Hypothalamus (tissue), 51 donors: ENCODE measurements around the gene ADPRHL1.
"Not testable (repeated sequence)": the region's sequence is repeated elsewhere in the genome, so short reads cannot be mapped to it uniquely, and the experiment has no call there.

Source experiments
- DNase-seq, 51 donors: peaks; one replicate each; lab custom pipeline; 2025; lab: John Stamatoyannopoulos, UW

Gene ADPRHL1

DNA sequence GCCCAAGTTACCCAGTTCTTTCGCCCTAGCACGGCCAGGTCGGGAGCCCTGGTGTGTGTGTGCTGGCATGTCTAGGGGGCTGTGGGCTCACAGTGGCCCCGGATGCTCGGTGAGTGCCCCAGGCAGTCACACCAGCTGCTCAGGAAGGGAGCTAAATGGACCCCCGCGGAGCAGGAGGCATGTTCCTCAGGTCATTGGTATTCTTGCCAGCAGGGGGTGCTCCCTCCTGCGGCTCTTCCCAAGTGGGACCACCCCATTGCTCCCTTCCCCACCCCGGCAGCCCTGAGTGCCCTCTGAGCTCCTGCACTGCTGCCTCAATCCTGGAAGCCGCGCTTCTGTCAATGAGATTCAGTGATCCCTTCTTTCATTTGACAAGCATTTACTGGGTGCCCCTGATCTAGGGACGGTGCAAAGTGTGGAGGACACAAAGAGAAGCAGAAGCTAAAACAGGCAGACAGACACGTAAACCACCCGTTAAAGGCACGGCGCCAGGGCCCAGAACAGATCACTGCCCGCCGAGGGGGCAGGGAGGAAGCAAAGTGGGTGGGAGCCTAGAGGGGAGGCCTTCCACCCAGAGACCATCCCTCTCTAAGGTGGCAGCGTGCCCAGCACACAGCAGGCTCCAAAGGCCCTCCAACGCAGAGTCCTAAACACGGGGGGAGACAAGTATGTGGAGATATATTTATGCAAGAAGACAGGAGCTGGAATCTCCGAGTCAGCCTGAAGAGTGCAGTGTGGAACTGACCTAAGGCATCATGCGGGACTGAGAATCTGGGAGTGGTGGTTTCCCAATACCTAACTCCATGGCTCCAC lies 5.2 kb upstream of the ADPRHL1 start:
- no peak for DNase-seq

DNA sequence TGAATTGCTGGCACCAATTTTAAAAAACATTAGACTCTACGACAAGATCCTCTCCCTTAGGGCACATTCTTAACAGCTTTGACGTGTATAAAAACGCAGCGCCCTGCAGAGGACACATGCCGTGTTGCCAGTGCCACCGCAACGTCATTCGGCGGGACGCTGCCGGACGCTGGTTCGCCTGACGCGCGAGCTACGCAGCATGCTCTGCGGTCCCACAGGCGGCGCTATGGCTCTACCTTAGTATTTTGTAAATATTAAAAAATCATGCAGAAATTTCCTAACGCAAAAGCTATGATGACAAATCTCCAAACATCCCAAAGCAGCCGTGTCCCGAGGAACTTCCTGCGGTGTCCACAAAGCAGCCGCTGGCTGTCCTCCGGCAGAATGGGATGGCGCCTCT lies 4.2 kb upstream of the ADPRHL1 start:
- no peak for DNase-seq

DNA sequence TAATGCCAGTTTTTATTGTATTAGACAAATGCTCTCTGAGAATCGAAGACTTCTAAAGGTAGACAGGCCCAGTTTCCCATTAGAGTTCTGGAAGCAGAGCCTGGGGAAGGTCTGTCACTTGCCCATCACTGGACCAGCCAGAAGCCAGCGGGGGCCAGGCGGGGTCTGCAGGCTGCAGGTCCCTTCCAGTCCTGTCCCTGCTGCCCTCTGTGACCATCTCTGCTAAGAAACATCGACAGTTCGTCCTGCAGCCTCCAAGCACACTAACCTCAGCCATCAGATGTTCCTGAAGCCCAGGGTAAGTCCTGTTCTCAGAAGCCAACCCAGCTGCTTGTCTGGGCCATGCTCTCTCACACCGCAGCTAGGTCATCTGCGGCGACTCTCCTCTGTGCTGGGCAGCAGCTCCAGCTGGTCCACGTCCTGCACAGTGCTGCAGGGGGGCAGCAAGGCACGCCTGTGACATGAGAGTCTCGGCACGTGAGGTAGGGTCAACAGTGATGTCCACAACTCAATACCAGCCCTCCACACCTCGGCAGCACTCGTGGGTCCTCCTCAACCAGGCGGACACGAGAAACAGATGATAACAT lies 2.9 kb upstream of the ADPRHL1 start:
- DNase-seq, result no peak

DNA sequence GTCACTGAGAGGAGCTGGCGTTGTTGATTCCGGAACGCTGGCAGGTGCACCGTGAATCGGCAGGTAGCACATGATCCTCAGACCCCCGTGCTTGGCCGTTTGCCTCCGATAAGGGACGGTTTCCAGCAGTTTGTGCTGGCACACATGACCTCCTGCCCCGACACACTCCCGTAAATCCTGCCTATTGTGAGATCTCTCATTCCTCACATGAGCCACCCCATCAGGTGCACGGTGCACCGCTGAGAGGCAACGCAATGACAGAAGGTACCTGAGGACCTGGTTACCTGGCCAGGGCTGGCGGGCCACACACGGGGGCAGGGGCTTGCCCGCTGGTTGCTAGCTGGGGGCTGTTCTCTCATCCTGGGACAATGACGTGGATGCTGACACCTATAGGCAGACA lies 2.1 kb upstream of the ADPRHL1 start:
- no peak for DNase-seq

DNA sequence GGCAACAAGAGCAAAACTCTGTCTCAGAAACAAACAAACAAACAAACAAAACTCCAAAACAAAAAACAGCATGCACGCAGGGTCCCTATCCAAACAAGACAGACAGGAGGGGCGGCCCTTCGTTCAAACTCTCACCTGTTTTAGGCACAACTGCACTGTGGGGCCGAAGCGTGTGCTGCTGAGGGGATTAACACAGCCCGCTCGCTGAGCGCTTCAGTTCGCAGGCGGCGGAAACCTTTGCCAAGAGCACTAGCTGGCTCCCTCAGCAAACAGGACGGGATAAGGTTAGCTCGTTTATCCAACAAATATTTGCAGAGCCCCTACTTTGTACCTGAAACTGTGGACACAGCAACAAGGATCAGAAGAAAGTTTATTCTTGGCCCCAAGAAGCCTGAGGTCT lies 1.6 kb upstream of the ADPRHL1 start:
- DNase-seq, result no peak

DNA sequence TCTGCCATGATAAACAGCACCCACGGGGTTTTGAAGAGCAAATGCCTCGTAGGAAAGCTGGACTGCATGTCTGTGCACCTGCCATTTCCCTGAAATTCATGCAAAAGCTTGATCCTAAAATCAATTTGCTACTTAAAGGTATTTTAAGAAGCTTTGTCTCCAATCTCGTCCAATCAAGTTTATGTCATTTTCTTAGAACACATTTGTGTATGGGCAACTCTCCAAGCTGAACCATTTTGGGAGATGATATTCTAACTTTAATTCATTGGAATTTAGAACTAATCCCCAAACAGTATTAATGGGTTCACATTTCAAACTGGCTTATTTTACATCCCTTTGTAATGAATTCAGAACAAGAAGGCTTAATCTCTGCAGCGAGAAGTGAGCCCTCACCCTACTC lies 822 bp downstream of the ADPRHL1 start:
- no peak for DNase-seq

DNA sequence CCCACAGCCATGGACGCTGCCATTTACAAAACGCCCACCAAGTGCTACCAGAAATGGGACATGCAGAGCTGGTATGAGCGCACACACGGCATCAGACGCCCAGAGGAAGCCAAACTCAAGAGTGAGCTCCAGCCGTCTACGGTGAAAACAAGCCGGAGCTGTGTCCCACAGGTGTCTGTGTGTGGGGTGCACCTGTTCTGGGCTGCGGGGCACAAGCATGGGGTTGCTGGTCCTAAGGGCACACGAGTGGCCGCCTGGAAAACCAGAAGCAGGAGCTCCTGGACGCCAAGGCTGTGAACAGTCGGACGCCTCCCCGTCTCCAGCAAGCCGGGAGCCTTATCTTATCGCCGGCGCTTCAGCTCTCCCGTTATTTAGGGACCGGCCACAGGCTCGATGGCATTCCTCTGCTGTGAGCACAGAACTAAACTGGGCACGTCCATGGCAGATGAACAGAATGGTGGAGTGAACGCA lies 1.3 kb downstream of the ADPRHL1 start:
- DNase-seq, result no peak

DNA sequence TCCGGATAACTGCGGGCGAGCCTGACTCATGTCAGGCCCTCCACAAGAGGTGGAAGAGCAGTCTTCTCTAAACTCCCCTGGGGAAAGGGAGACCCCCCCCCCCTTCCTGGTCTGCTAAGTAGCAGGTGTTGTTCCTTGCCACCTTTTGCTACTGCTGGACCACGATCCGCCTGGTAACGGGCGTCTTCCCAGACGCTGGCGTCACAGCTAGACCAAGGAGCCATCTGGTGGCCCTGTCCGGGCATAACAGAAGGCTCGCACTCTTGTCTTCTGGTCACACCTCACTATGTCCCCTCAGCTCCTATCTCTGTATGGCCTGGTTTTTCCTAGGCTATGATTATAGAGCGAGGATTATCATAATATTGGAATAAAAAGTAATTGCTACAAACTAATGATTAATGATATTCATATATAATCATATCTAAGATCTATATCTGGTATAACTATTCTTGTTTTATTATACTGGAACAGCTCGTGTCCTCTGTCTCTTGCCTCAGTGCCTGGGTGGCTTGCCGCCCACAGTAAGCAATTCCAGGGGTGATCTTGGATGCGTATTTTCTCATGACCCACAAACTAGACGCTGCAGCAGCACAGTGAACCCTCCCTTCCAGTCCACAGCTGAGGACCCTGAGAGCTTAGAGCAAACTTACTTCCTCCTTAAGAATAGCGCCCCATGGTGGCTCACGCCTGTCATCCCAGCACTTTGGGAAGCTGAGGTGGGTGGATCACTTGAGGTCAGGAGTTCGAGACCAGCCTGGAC lies 2.2 kb downstream of the ADPRHL1 start:
- peak in 25 of 51 donors; percentile 4 to 69 (median 28) for DNase-seq

DNA sequence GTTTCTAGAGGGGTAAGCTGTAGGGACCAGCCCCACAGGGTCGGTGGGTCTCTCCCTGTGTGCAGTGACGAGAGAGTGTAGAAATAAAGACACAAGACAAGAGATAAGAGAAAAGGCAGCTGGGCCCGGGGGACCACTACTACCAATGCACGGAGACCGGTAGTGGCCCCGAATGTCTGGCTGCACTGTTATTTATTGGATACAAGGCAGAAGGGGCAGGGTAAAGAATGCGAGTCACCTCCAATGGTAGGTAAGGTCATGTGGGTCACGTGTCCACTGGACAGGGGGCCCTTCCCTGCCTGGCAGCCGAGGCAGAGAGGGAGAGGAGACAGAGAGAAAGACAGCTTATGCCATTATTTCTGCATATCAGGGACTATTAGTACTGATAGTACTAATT lies 2.9 kb downstream of the ADPRHL1 start:
- DNase-seq, result not testable (repeated sequence)

DNA sequence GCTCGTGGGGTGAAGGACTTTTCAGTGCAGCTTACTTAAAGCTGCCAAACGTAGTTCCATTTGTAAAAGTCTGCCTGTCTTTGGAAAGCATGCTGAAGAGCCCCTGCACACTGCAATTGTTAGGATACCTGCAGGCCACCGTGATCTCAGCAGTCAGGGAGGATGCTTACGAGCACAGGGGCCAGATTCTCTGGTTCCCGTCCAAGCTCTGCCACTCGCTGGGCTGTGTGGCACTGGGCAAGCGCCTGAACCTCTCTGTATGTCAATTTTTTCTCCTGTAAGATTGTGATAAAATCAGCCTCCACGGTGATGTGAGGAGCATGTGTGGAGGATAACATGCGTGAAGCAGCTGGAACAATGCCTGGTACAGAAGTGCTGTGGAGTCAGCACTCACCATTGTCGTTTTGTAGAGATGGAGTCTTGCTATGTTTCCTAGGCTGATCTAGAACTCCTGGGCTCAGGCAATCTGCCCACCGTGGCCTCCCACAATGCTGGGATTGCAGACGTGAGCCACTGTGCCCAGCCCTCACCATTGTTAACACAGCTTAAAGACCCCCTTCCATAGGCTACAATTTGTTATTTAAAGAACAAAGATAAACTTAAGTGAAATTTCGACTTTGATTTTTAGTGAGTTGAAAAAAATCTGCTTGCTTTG lies 3.5 kb downstream of the ADPRHL1 start:
- DNase-seq, result no peak

DNA sequence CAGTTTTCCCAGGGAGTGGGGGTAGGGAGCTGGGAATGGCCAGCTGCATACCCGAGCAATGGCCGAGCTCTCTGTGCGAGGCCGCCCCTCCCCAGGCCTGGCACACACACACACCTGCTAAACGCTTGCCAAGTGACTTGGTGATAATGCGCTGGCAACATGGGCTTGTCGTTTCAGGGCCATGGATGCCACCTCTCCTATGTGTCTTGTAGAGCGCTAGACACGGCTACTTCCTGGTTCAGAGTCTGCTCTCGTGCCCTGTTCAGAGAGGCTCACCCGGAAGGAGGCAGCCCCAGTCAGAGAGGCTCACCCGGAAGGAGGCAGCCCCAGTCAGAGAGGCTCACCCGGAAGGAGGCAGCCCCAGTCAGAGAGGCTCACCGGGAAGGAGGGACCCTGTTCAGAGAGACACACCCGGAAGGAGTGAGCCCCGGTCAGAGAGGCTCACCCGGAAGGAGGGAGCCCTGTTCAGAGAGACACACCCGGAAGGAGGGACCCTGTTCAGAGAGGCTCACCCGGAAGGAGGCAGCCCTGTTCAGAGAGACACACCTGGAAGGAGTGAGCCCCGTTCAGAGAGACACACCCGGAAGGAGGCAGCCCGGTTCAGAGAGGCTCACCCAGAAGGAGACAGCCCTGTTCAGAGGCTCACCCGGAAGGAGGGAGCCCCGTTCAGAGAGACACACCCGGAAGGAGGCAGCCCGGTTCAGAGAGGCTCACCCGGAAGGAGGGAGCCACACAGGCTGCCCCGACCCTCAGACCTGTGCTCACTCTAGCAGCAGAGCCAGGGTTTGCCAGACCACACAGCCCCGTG lies 4.2 kb downstream of the ADPRHL1 start:
- DNase-seq, result peak in 6 of 51 donors; percentile 14 to 81 (median 32)

DNA sequence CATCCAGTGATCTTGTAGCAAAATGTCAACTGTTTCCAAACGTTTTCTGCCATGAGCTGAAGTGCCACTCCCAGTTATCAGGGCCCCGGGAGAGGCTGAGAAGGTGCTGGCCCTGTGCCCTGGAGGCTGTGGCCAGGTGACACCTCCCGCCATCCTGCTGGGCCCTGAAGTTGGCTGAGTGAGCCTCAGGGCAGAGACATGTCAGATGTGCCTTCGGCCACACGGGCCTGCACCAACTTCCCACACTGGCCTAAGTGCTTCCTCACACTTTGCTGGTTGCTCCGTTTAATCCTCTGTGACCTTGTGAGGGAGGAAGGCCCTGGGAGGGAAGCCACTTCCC lies 4.8 kb downstream of the ADPRHL1 start:
- DNase-seq, result no peak

DNA sequence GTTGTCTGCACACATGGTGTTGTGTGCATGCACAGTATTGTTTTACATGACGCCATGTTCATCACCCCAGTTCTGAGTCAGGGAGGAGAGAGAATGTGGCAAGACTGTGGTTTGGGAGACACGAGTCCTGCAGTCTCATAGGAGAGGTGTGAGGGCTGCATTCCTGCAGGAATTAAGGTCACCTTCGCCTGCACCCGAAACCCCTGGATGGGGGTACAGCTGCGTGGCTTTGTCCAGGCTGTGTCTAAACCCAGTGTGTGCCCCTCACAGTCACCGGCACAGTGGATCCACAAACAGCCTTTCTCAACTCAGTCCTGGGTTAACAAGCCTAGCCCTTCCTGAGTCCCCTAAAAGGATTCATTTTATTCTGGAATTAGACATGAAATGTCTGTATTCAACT lies 5.7 kb downstream of the ADPRHL1 start:
- no peak for DNase-seq

DNA sequence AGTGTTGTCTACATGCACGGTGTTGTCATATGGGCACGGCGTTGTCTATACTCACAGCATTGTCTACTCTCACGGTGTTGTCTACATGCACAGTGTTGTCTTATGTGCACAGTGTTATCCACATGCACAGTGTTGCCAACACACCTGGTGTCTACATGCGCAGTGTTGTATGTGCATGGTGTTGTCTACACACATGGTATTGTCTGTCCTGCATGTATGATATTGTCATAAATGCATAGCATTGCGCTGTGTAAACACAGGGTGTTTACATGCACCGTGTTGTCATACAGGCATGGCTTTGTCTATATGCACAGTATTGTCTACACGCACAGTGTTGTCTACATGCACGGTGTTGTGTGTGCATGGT lies 6.8 kb downstream of the ADPRHL1 start:
- no peak for DNase-seq

DNA sequence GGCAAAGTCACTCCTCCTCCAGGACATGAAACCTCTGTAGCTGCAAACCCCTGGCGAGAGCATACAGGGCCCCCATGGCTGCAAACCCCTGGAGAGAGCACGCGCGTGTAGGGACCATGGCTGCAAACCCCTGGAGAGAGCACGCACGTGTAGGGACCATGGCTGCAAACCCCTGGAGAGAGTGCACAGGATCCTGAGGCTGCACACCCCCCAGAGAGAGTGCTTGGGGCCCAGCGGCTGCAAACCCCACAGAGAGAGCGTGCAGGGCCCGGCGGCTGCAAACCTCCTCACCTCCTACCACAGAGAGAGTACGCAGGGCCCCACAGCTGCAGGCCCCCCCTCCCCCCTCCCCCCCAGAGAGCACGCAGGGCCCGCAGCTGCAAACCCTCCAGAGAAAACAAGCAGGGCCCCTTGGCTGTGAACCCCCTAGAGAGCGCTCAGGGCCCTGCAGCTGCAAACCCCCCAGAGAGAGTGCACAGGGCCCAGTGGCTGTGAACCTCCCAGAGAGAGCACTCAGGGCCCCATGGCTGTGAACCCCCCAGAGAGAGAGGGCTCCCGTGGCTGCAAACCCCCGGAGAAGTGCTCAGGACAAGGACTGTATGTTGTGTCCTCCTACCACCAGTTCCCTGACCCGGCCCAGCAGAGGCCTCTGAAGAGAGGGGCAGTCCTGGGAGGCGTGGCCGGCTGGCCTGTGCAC lies 7.3 kb downstream of the ADPRHL1 start:
- peak in 14 of 51 donors; percentile 13 to 61 (median 29) for DNase-seq

DNA sequence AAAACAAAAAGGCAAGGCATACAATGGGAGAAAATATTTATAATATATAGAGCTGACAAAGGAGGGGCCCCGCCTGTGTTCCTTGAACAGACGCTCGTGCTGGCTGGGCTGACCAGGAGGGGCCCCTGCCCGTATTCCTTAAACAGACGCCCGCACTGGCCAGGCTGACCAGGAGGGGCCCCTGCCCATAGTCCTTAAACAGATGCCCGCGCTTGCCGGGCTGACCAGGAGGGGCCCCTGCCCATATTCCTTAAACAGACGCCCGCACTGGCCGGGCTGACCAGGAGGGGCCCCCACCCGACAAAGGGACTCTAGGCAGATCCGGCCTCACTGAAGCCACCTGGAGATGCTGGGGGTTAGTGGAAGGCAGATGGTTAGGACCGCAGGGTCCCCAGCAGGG lies 9.3 kb downstream of the ADPRHL1 start:
- no peak for DNase-seq

DNA sequence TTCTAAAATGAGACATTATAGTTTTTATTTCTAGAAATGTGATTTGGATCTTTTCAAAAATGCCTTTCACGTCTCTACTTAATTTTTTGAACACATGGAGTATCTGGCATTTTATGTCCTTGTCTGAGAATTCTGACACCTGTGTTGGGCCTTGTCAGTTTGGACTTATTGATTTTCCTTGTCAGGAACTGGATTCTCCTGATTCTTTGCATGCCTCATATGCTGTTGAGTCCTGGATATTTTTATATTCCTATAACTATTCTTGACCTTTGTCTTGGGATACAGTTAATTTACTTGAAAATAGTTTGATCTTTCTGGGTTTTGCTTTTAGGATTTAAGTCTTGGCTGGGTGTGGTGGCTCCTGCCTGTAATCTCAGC lies 10.3 kb downstream of the ADPRHL1 start:
- no peak for DNase-seq

DNA sequence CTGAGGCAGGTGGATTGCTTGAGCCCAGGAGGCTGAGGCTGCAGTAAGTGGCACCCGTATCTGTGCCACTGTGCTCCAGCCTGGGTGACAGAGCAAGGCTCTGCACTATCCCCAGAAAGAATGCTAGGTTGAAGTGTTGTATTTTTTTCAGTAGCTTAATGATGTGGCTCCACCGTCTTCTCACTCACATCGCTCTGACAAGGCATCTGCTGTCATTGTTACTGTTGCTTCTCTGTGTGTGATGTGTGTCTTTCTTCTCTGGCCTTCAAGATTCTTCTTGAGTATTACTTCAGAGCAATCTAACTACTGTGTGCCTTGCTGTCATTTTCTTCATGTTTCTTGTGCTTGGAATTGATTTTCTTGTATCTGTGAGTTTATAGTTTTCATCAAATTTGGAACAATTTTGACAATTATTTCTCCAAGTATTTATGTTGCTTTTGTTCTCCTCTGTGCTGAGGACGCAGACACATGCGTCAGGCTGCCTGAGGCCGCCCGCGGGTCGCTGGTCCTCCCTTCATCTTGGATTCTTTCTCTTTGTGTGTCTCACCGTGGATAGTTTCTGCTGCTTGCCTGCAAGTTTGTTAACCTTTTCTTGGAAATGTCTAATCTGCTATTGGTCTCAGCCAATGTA lies 10.8 kb downstream of the ADPRHL1 start:
- no peak for DNase-seq

DNA sequence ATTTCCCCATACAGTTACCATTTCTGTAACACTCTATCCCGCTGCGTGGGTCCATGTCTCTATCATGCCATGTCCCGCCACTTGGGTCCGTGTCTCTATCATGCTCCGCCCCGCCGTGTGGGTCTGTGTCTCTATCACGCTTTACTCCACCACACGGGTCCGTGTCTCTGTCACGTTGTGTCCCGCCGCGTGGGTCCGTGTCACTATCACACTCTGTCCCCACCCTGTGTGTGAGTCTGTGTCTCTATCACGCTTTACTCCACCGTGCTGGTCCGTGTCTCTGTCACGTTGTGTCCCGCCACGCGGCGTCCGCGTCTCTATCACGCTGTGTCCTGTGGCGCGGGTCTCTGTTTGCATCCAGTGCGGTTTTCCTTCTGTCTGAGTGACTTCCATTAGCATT lies 11.6 kb downstream of the ADPRHL1 start:
- DNase-seq, result no peak
